Measurements from ENCODE around the gene GALNT17. TPM values are rescaled to one million over a fixed set of nuclear protein-coding genes. Genes with fewer than 3 reads are reported as not detected.

GALNT17 gene
- polyA plus RNA-seq, 2 of the 4 experiments (the other 2 are of a cell fraction): not detected

DNA sequence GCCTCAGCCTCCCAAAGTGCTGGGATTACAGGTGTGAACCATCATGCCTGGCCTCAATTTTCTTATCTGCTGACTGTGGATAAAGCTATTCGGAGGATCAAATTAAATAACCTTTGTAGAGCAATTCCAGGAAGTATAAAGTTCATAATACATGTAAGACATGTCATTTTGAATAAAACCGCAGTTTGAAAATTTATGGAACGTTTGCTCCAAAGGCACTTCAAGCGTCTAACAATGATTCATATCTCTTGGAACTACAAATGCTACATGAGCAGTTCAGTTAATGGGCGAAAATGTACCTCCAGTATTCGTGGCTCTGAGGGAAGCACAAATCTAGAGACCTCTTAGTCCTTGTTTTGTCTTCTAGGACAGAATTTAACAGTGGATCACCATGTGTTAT is 190.3 kb downstream of the GALNT17 start:
- DNase-seq (ENCODE audit: low read depth in 1 of 2, low spot score in 1 of 2) (no peak), FAIRE-seq (no peak), ATAC-seq (no peak)
- whole genome bisulfite sequencing (ENCODE audit: missing lambda C conversion rate): 16% methylated on average over 6 of the region's 6 CpGs
- TF ChIP-seq ZC3H11A (IDR thresholded peaks at IDR 0.05): no peak
- TF ChIP-seq ZNF302 (CRISPR knock-in tag; IDR thresholded peaks at IDR 0.05): no peak
- TF ChIP-seq RAD21 (conservative IDR thresholded peaks at IDR 0.05 in 1 of 2, IDR thresholded peaks at IDR 0.05 in 1 of 2): no peak
- no peak for TF ChIP-seq FOSL2 (IDR thresholded peaks at IDR 0.05)
- no peak for TF ChIP-seq FOSL2 (CRISPR knock-in tag; IDR thresholded peaks at IDR 0.05)
- no peak for TF ChIP-seq JUN (IDR thresholded peaks at IDR 0.05)
- TF ChIP-seq, protein P1, sequence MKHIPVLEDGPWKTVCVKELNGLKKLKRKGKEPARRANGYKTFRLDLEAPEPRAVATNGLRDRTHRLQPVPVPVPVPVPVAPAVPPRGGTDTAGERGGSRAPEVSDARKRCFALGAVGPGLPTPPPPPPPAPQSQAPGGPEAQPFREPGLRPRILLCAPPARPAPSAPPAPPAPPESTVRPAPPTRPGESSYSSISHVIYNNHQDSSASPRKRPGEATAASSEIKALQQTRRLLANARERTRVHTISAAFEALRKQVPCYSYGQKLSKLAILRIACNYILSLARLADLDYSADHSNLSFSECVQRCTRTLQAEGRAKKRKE (CRISPR knock-in tag; IDR thresholded peaks at IDR 0.05; ENCODE audit: low read depth): no peak
- TF ChIP-seq, protein P2, sequence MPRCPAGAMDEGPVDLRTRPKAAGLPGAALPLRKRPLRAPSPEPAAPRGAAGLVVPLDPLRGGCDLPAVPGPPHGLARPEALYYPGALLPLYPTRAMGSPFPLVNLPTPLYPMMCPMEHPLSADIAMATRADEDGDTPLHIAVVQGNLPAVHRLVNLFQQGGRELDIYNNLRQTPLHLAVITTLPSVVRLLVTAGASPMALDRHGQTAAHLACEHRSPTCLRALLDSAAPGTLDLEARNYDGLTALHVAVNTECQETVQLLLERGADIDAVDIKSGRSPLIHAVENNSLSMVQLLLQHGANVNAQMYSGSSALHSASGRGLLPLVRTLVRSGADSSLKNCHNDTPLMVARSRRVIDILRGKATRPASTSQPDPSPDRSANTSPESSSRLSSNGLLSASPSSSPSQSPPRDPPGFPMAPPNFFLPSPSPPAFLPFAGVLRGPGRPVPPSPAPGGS (IDR thresholded peaks at IDR 0.05): no peak
- TF ChIP-seq, protein P3, sequence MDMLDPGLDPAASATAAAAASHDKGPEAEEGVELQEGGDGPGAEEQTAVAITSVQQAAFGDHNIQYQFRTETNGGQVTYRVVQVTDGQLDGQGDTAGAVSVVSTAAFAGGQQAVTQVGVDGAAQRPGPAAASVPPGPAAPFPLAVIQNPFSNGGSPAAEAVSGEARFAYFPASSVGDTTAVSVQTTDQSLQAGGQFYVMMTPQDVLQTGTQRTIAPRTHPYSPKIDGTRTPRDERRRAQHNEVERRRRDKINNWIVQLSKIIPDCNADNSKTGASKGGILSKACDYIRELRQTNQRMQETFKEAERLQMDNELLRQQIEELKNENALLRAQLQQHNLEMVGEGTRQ (IDR thresholded peaks at IDR 0.05): no peak
- no peak for TF ChIP-seq HOXA7 (CRISPR knock-in tag; IDR thresholded peaks at IDR 0.05)
- TF ChIP-seq MAFK (IDR thresholded peaks at IDR 0.05; ENCODE audit: partially characterized antibody): no peak
- TF ChIP-seq HOXB13 (CRISPR knock-in tag; IDR thresholded peaks at IDR 0.05; ENCODE audit: low read depth): no peak
- no peak for TF ChIP-seq JUNB (IDR thresholded peaks at IDR 0.05)
- TF ChIP-seq RCOR1 (IDR thresholded peaks at IDR 0.05; ENCODE audit: low read depth, low read length): no peak
- TF ChIP-seq EP300 (IDR thresholded peaks at IDR 0.05): no peak
- H3K4me1 ChIP-seq: no peaks in the 10 kb centered on the region
- no peak overlapping the region for H3K27ac ChIP-seq
- H3K9me3 ChIP-seq: no peaks in the 10 kb centered on the region
- no peak overlapping the region for H3K4me3 ChIP-seq
- POLR2A ChIA-PET: no interaction called here
- no peak overlapping the region for H3K4me2 ChIP-seq
- CTCF ChIA-PET: no interaction called here

DNA sequence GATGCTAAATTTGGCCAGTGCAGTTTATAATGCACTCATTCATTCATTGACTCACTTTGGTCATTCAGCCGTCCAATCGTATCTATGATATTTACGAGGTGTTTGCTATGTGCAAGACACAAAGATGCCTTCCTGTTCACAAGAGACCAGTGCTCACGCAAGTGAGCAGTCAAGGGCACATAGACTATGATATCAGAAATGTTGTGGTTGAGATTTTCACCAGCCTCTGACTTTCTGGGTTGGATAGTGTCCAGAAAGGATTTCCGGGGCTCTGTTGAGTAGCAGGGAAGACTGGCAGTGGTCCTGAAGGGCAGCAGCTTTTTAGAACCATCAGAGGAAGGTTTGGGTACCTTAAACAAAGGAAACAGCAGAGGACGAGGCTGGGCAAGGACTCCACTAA is 191.8 kb downstream of the GALNT17 start:
- no peak for DNase-seq (ENCODE audit: low read depth in 1 of 2, low spot score in 1 of 2)
- no peaks in the 10 kb centered on the region for H3K4me1 ChIP-seq
- ChIA-PET POLR2A (no interaction called here), CTCF (no interaction called here)
- no peak overlapping the region for H3K27ac ChIP-seq
- no peak overlapping the region for H3K4me2 ChIP-seq
- FAIRE-seq: no peak
- no peak overlapping the region for H3K4me3 ChIP-seq
- ATAC-seq: no peak
- H3K9me3 ChIP-seq: no peaks in the 10 kb centered on the region
- 25% methylated on average over 6 of the region's 6 CpGs for WGBS (ENCODE audit: missing lambda C conversion rate)
- no peak for TF ChIP-seq CBX8 (IDR thresholded peaks at IDR 0.05)
- no peak for TF ChIP-seq TFCP2L1 (CRISPR knock-in tag; IDR thresholded peaks at IDR 0.05)
- no peak for TF ChIP-seq HOXB5 (CRISPR knock-in tag; IDR thresholded peaks at IDR 0.05)
- TF ChIP-seq CEBPB (IDR thresholded peaks at IDR 0.05): no peak
- no peak for TF ChIP-seq RAD21 (conservative IDR thresholded peaks at IDR 0.05 in 1 of 2, IDR thresholded peaks at IDR 0.05 in 1 of 2)
- TF ChIP-seq NFE2L2 (conservative IDR thresholded peaks at IDR 0.05; ENCODE audit: low read length): no peak

DNA sequence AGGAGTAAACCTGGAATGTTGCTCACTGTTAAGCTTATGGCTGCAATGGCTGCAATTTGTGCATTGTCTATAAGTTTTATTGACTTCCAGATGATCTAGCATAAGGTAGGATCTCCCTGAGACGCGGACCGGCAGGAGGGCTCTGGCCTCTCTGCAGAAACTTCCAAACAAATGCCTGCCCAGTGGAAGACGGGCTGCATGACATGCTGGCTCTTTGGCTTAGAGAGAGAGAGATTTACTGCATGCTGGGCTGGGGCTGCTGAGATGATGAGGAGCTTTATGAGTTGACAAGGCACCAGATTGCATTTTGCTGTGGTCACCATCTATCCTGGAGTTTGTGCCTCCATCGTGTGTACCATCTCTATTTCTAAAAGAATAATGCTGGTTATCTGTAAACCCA is 193.2 kb downstream of the GALNT17 start:
- FAIRE-seq: no peak
- ChIA-PET CTCF (interaction anchor here (0.6 kb wide), 1 partner anchor 844 kb away, joined by 3 read pairs; no protein-coding TSS in a partner anchor), POLR2A (no interaction called here)
- Histone ChIP-seq H3K4me3 (no peak overlapping the region), H3K9me3 (no peaks in the 10 kb centered on the region), H3K27ac (no peak overlapping the region), H3K4me2 (no peak overlapping the region), H3K4me1 (no peaks in the 10 kb centered on the region)
- WGBS (ENCODE audit: missing lambda C conversion rate): 45% methylated on average over 5 of the region's 5 CpGs
- TF ChIP-seq HDAC2 (IDR thresholded peaks at IDR 0.05) (no peak), NFE2L2 (conservative IDR thresholded peaks at IDR 0.05; ENCODE audit: low read length) (no peak), HEYL (CRISPR knock-in tag; IDR thresholded peaks at IDR 0.05) (no peak), HOXA7 (CRISPR knock-in tag; IDR thresholded peaks at IDR 0.05) (no peak), FOSL2 (IDR thresholded peaks at IDR 0.05) (no peak), FOSL2 (CRISPR knock-in tag; IDR thresholded peaks at IDR 0.05) (no peak), ZFP36 (IDR thresholded peaks at IDR 0.05; ENCODE audit: borderline replicate concordance, partially characterized antibody) (no peak), ZSCAN20 (CRISPR knock-in tag; IDR thresholded peaks at IDR 0.05) (no peak), ZNF302 (CRISPR knock-in tag; IDR thresholded peaks at IDR 0.05) (no peak), RCOR1 (IDR thresholded peaks at IDR 0.05; ENCODE audit: low read depth, low read length) (no peak)
- TF ChIP-seq, protein P4, sequence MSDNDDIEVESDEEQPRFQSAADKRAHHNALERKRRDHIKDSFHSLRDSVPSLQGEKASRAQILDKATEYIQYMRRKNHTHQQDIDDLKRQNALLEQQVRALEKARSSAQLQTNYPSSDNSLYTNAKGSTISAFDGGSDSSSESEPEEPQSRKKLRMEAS (IDR thresholded peaks at IDR 0.05): no peak
- TF ChIP-seq, protein P1 (CRISPR knock-in tag; IDR thresholded peaks at IDR 0.05; ENCODE audit: low read depth): no peak
- no peak for DNase-seq (ENCODE audit: low read depth in 1 of 2, low spot score in 1 of 2)
- ATAC-seq: no peak
